ENCODE data around the gene OR8J1. TPM values are rescaled to one million over a fixed set of nuclear protein-coding genes. Genes with fewer than 3 reads are reported as not detected.

The OR8J1 gene
- total and polyA plus RNA-seq, 2 experiments from 2014 or later: not detected

Other genes starting within 250 kb of the OR8J1 start
- not detected in 2 replicates for gene OR8H3, start 231.9 kb upstream of the OR8J1 start, total RNA-seq (2014; rRNA removed; shearing (Covaris generic))
- gene OR8H3, start 231.9 kb upstream of the OR8J1 start, polyA plus RNA-seq (2016; fragmentation: Nextera tagmentation; extraction: Ambion mirVana): not detected in 2 replicates
- not detected in 2 replicates for gene OR8J3, start 214.1 kb upstream of the OR8J1 start, total RNA-seq (2014; rRNA removed; shearing (Covaris generic))
- not detected in 2 replicates for gene OR8J3, start 214.1 kb upstream of the OR8J1 start, polyA plus RNA-seq (2016; fragmentation: Nextera tagmentation; extraction: Ambion mirVana)
- not detected in 2 replicates for gene OR8K5, start 194.0 kb upstream of the OR8J1 start, total RNA-seq (2014; rRNA removed; shearing (Covaris generic))
- gene OR8K5, start 194.0 kb upstream of the OR8J1 start, polyA plus RNA-seq (2016; fragmentation: Nextera tagmentation; extraction: Ambion mirVana): not detected in 2 replicates
- not detected in 2 replicates for gene OR5J2, start 177.7 kb upstream of the OR8J1 start, total RNA-seq (2014; rRNA removed; shearing (Covaris generic))
- not detected in 2 replicates for gene OR5J2, start 177.7 kb upstream of the OR8J1 start, polyA plus RNA-seq (2016; fragmentation: Nextera tagmentation; extraction: Ambion mirVana)
- not detected in 2 replicates for gene OR5T2, start 120.0 kb upstream of the OR8J1 start, total RNA-seq (2014; rRNA removed; shearing (Covaris generic))
- not detected in 2 replicates for gene OR5T2, start 120.0 kb upstream of the OR8J1 start, polyA plus RNA-seq (2016; fragmentation: Nextera tagmentation; extraction: Ambion mirVana)
- not detected in 2 replicates for gene OR5T3, start 102.0 kb upstream of the OR8J1 start, total RNA-seq (2014; rRNA removed; shearing (Covaris generic))
- not detected in 2 replicates for gene OR5T3, start 102.0 kb upstream of the OR8J1 start, polyA plus RNA-seq (2016; fragmentation: Nextera tagmentation; extraction: Ambion mirVana)
- gene OR5T1, start 80.1 kb upstream of the OR8J1 start, total RNA-seq (2014; rRNA removed; shearing (Covaris generic)): not detected in 2 replicates
- gene OR5T1, start 80.1 kb upstream of the OR8J1 start, polyA plus RNA-seq (2016; fragmentation: Nextera tagmentation; extraction: Ambion mirVana): not detected in 2 replicates
- not detected in 2 replicates for gene OR8H1, start 62.0 kb upstream of the OR8J1 start, total RNA-seq (2014; rRNA removed; shearing (Covaris generic))
- gene OR8H1, start 62.0 kb upstream of the OR8J1 start, polyA plus RNA-seq (2016; fragmentation: Nextera tagmentation; extraction: Ambion mirVana): not detected in 2 replicates
- not detected in 2 replicates for gene OR8K3, start 39.1 kb upstream of the OR8J1 start, total RNA-seq (2014; rRNA removed; shearing (Covaris generic))
- gene OR8K3, start 39.1 kb upstream of the OR8J1 start, polyA plus RNA-seq (2016; fragmentation: Nextera tagmentation; extraction: Ambion mirVana): not detected in 2 replicates
- not detected in 2 replicates for gene OR8K1, start 8.3 kb upstream of the OR8J1 start, total RNA-seq (2014; rRNA removed; shearing (Covaris generic))
- gene OR8K1, start 8.3 kb upstream of the OR8J1 start, polyA plus RNA-seq (2016; fragmentation: Nextera tagmentation; extraction: Ambion mirVana): not detected in 2 replicates
- gene OR8U1, start 21.3 kb downstream of the OR8J1 start, total RNA-seq (2014; rRNA removed; shearing (Covaris generic)): not detected in 2 replicates
- gene OR8U1, start 21.3 kb downstream of the OR8J1 start, polyA plus RNA-seq (2016; fragmentation: Nextera tagmentation; extraction: Ambion mirVana): not detected in 2 replicates
- not detected in 2 replicates for gene OR5AL1, start 58.4 kb downstream of the OR8J1 start, total RNA-seq (2014; rRNA removed; shearing (Covaris generic))
- gene OR5AL1, start 58.4 kb downstream of the OR8J1 start, polyA plus RNA-seq (2016; fragmentation: Nextera tagmentation; extraction: Ambion mirVana): not detected in 2 replicates
- not detected in 2 replicates for gene OR5M3, start 119.1 kb downstream of the OR8J1 start, total RNA-seq (2014; rRNA removed; shearing (Covaris generic))
- not detected in 2 replicates for gene OR5M3, start 119.1 kb downstream of the OR8J1 start, polyA plus RNA-seq (2016; fragmentation: Nextera tagmentation; extraction: Ambion mirVana)
- not detected in 2 replicates for gene OR5M8, start 137.1 kb downstream of the OR8J1 start, total RNA-seq (2014; rRNA removed; shearing (Covaris generic))
- not detected in 2 replicates for gene OR5M8, start 137.1 kb downstream of the OR8J1 start, polyA plus RNA-seq (2016; fragmentation: Nextera tagmentation; extraction: Ambion mirVana)
- not detected in 2 replicates for gene OR5M11, start 189.0 kb downstream of the OR8J1 start, total RNA-seq (2014; rRNA removed; shearing (Covaris generic))
- not detected in 2 replicates for gene OR5M11, start 189.0 kb downstream of the OR8J1 start, polyA plus RNA-seq (2016; fragmentation: Nextera tagmentation; extraction: Ambion mirVana)
- not detected in 2 replicates for gene OR5M10, start 223.4 kb downstream of the OR8J1 start, total RNA-seq (2014; rRNA removed; shearing (Covaris generic))
- gene OR5M10, start 223.4 kb downstream of the OR8J1 start, polyA plus RNA-seq (2016; fragmentation: Nextera tagmentation; extraction: Ambion mirVana): not detected in 2 replicates